ENCODE data around the gene SNX25. TPM values are rescaled to one million over a fixed set of nuclear protein-coding genes. Genes with fewer than 3 reads are reported as not detected.
"Not testable (repeated sequence)": the region's sequence is repeated elsewhere in the genome, so short reads cannot be mapped to it uniquely, and the experiment has no call there.

Gene SNX25
- total and polyA plus RNA-seq, 12 donors = 4.4 to 12.6 (median 9.2) TPM

GRCh38 chr4:185322803-185323202 is 113.4 kb downstream of the SNX25 start:
- TF ChIP-seq CTCF (IDR thresholded peaks at IDR 0.05) = no peak
- Histone ChIP-seq H3K9me3 (no peaks in the 10 kb centered on the region), H3K4me1 (peaks cover 0 to 5% (median 0%) of the 10 kb centered on the region in 9 donors), H3K27me3 (no peaks in the 10 kb centered on the region), H3K27ac (no peak overlapping the region), H3K4me3 (no peak overlapping the region), H3K36me3 (peaks cover 0 to 39% (median 5%) of the 10 kb centered on the region in 9 donors)
- ATAC-seq (no peak), DNase-seq (no peak)
- intact Hi-C loops (cut with DNase I) = no loop called here
- 92 to 96% methylated on average over 2 of the region's 2 CpGs for WGBS, 2 donors

DNA sequence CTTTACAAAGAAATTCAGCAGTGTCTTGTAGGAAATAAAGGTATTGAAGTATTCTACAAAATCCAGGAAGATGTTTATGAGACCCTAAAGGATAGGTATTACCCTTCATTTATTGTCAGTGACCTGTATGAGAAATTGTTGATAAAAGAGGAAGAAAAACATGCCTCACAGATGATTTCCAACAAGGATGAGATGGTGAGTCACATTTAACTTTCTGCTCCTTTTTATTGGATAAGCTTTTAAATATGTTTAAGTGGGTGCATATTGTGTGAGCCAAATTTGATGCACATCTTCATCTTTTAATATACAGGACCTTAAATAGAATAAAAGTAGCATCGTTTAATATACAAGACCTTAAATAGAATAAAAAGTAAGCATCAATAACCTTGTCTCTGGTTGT is 114.2 kb downstream of the SNX25 start:
- Histone ChIP-seq H3K27ac (no peak overlapping the region), H3K27me3 (no peaks in the 10 kb centered on the region), H3K4me1 (peaks cover 0 to 2% (median 0%) of the 10 kb centered on the region in 9 donors), H3K36me3 (peaks cover 0 to 39% (median 5%) of the 10 kb centered on the region in 9 donors), H3K9me3 (no peaks in the 10 kb centered on the region), H3K4me3 (no peak overlapping the region)
- no peak for ATAC-seq
- intact Hi-C loops (cut with DNase I) = no loop called here
- no peak for DNase-seq
- 100% methylated on average over 1 of the region's 1 CpG for WGBS, 2 donors
- TF ChIP-seq CTCF (IDR thresholded peaks at IDR 0.05) = no peak

DNA sequence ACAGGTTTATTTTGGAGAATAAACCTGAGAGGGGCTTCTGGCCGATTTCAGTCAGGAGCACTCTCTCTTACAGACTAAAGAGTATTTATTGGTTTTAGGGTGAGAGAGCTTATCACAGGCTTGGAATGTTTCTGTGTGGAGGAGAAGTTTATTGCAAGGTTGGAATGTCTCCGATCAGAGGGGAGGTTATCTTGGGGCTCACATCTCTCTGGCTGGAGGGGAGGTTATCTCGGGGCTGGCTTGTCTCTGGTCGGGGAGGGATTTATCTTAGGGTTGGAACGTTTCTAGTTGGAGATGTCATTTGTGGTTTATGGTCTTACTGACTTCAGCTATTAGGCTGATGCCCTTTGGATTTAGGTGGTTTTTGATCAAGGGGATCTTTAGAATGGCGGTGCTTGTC is 115.0 kb downstream of the SNX25 start:
- H3K4me1 ChIP-seq; H3K4me3 ChIP-seq; H3K27ac ChIP-seq; ATAC-seq; intact Hi-C loops (cut with DNase I); H3K9me3 ChIP-seq; DNase-seq; H3K27me3 ChIP-seq: not testable (repeated sequence)
- peaks cover 0 to 39% (median 5%) of the 10 kb centered on the region in 9 donors for H3K36me3 ChIP-seq
- 83 to 88% methylated on average over 6 of the region's 6 CpGs for WGBS, 2 donors

- H3K9me3 ChIP-seq; H3K4me1 ChIP-seq; H3K27me3 ChIP-seq; intact Hi-C loops (cut with DNase I); ATAC-seq; DNase-seq; H3K27ac ChIP-seq; H3K4me3 ChIP-seq: not testable (repeated sequence)
- H3K36me3 ChIP-seq = peaks cover 0 to 27% (median 3%) of the 10 kb centered on the region in 9 donors
- WGBS, 2 donors = 63 to 69% methylated on average over 1 of the region's 1 CpG
Observed at GRCh38 chr4:185325721-185326120, 116.3 kb downstream of the SNX25 start.

GRCh38 chr4:185328586-185328985 is 119.2 kb downstream of the SNX25 start:
- ATAC-seq (no peak), DNase-seq (no peak)
- no peaks in the 10 kb centered on the region for H3K4me1 ChIP-seq
- intact Hi-C loops (cut with DNase I) = no loop called here
- 86 to 99% methylated on average over 7 of the region's 7 CpGs for WGBS, 2 donors
- no peak overlapping the region for H3K27ac ChIP-seq
- H3K27me3 ChIP-seq = no peaks in the 10 kb centered on the region
- H3K36me3 ChIP-seq = peaks cover 0 to 14% (median 0%) of the 10 kb centered on the region in 9 donors
- H3K4me3 ChIP-seq = no peak overlapping the region
- peaks cover 0 to 9% (median 0%) of the 10 kb centered on the region in 11 donors for H3K9me3 ChIP-seq
- no peak for TF ChIP-seq CTCF (IDR thresholded peaks at IDR 0.05)

DNA sequence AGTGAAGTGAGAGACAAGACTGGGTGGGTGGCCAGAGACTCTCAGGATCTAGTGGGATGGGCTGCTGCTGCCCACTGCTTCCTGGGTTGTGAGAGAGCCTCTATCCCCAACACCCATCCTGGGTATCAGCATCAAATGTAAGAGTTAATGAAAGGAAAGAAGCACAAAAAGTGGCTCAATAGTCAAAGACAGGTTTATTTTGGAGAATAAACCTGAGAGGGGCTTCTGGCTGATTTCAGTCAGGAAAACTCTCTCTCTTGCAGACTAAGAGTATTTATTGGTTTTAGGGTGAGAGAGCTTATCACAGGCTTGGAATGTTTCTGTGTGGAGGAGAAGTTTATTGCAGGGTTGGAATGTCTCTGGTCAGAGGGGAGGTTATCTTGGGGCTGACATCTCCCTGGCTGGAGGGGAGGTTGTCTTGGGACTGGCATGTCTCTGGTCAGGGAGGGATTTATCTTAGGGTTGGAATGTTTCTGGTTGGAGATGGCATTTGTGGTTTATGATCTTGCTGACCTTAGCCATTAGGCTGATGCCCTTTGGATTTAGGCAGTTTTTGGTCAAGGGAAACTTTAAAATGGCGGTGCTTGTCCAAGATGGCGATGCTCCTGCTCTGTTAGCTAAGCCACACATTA is 120.6 kb downstream of the SNX25 start:
- DNase-seq; H3K27me3 ChIP-seq; H3K36me3 ChIP-seq; H3K4me3 ChIP-seq; H3K9me3 ChIP-seq; H3K27ac ChIP-seq; H3K4me1 ChIP-seq; intact Hi-C loops (cut with DNase I); ATAC-seq: not testable (repeated sequence)
- 95 to 96% methylated on average over 2 of the region's 2 CpGs for WGBS, 2 donors

Data from heart right ventricle (tissue), 16 donors.